Measurements from ENCODE around the gene HOOK2. TPM values are rescaled to one million over a fixed set of nuclear protein-coding genes. Genes with fewer than 3 reads are reported as not detected.

HOOK2 gene
- total and polyA plus RNA-seq, 2 donors from 2014 or later = 41.8 to 58.1 TPM

DNA sequence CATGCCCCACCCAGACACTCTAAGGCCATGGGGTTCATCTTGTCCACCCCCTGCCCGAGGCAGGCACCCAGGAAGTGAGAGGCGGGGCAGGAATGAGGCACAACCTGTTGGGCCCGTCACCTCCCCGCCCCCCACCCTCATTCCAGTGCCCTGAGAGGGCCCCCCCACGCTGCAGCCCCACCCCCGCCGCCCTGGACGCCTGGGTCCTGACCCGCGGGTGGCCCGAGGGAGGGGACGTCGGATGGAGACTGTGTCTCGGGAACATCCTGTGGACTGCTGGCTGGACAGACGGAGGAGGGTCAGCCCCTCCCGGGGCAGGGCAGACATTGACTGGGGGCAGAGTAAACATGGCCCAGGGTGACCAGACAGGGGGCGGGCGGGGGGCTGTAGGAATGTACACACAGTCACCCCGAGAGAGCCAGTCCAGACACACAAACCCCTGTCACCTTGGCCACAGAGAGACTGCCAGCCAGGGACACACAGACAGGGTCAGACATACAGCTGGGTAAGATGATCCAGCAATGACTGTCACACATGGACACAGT, 8.6 kb upstream of the HOOK2 start:
- Histone ChIP-seq H3K4me1 (ENCODE audit: control insufficient read depth in 2 of 3, insufficient read depth in 2 of 3, low read depth in 1 of 3, low read length in 3 of 3) (peaks cover 6 to 46% (median 30%) of the 10 kb centered on the region in 3 donors), H3K9me3 (ENCODE audit: control insufficient read depth in 2 of 3, insufficient read depth in 1 of 3, low read length in 3 of 3) (no peaks in the 10 kb centered on the region), H3K9ac (ENCODE audit: low read length in 3 of 3) (peak overlapping the region in 2 of 3 donors; percentile 48 to 63), H3K36me3 (ENCODE audit: control insufficient read depth in 2 of 3, insufficient read depth in 3 of 3, low read length in 3 of 3) (no peaks in the 10 kb centered on the region), H3K27ac (ENCODE audit: low read depth in 2 of 2, low read length in 2 of 2) (peak overlapping the region; percentile 96 to 98), H3K4me3 (ENCODE audit: low read length in 3 of 3) (no peak overlapping the region), H3K27me3 (ENCODE audit: control insufficient read depth, insufficient read depth, low read length) (no peaks in the 10 kb centered on the region)
- DNase-seq (peak in 3 of 5 donors; percentile 50 to 93 (median 73)), FAIRE-seq (no peak)
- intact Hi-C loops (cut with DNase I) = no loop called here
- TF ChIP-seq CTCF (IDR thresholded peaks at IDR 0.05; ENCODE audit: borderline replicate concordance, extremely low read depth, insufficient read depth) = no peak

DNA sequence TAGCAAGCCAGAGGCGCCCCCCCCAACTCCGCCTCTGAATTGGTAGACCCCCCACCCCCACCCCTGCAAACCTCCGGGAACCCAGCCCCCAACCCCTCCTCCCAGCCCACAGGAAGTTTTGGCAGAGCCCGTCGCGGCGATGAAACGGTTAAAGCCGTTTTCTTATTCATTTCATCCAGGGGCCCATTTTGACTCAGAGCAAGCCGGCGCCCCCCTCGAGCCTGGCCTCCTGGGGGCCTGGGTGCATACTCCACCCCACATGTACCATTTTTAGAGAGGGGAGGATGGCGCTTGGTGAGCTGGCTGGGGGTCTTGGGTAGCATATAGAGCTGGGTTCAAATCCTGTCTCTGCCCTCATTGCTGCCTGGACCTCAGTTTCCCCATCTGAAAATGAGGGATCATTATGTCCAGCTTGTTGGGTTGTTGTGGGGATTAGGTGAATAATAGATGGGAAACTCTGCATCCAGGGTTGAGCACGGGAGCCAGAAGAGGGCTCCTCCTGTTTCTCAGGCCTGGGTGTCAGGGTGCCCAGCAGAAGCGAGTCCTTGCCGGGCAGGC, 8.0 kb upstream of the HOOK2 start:
- DNase-seq (peak in 1 of 5 donors; percentile 43), FAIRE-seq (no peak)
- H3K36me3 ChIP-seq (ENCODE audit: control insufficient read depth in 2 of 3, insufficient read depth in 3 of 3, low read length in 3 of 3) = no peaks in the 10 kb centered on the region
- peak overlapping the region; percentile 96 to 98 for H3K27ac ChIP-seq (ENCODE audit: low read depth in 2 of 2, low read length in 2 of 2)
- peaks cover 6 to 47% (median 24%) of the 10 kb centered on the region in 3 donors for H3K4me1 ChIP-seq (ENCODE audit: control insufficient read depth in 2 of 3, insufficient read depth in 2 of 3, low read depth in 1 of 3, low read length in 3 of 3)
- intact Hi-C loops (cut with DNase I) = no loop called here
- no peaks in the 10 kb centered on the region for H3K27me3 ChIP-seq (ENCODE audit: control insufficient read depth, insufficient read depth, low read length)
- H3K4me3 ChIP-seq (ENCODE audit: low read length in 3 of 3) = peak overlapping the region in 1 of 3 donors; percentile 69
- H3K9ac ChIP-seq (ENCODE audit: low read length in 3 of 3) = peak overlapping the region in 2 of 3 donors; percentile 48 to 63
- no peaks in the 10 kb centered on the region for H3K9me3 ChIP-seq (ENCODE audit: control insufficient read depth in 2 of 3, insufficient read depth in 1 of 3, low read length in 3 of 3)
- TF ChIP-seq CTCF (IDR thresholded peaks at IDR 0.05; ENCODE audit: borderline replicate concordance, extremely low read depth, insufficient read depth) = no peak

- H3K4me1 ChIP-seq (ENCODE audit: control insufficient read depth in 2 of 3, insufficient read depth in 2 of 3, low read depth in 1 of 3, low read length in 3 of 3) = peaks cover 3 to 42% (median 18%) of the 10 kb centered on the region in 3 donors
- FAIRE-seq (no peak), DNase-seq (peak; percentile 87 to 97 (median 94))
- H3K27ac ChIP-seq (ENCODE audit: low read depth in 2 of 2, low read length in 2 of 2) = peak overlapping the region; percentile 96 to 98
- H3K9me3 ChIP-seq (ENCODE audit: control insufficient read depth in 2 of 3, insufficient read depth in 1 of 3, low read length in 3 of 3) = no peaks in the 10 kb centered on the region
- peak overlapping the region; percentile 61 to 69 (median 64) for H3K4me3 ChIP-seq (ENCODE audit: low read length in 3 of 3)
- peak overlapping the region; percentile 49 to 72 (median 57) for H3K9ac ChIP-seq (ENCODE audit: low read length in 3 of 3)
- intact Hi-C loops (cut with DNase I) = no loop called here
- H3K27me3 ChIP-seq (ENCODE audit: control insufficient read depth, insufficient read depth, low read length) = no peaks in the 10 kb centered on the region
- no peaks in the 10 kb centered on the region for H3K36me3 ChIP-seq (ENCODE audit: control insufficient read depth in 2 of 3, insufficient read depth in 3 of 3, low read length in 3 of 3)
- no peak for TF ChIP-seq CTCF (IDR thresholded peaks at IDR 0.05; ENCODE audit: borderline replicate concordance, extremely low read depth, insufficient read depth)
These were observed 7.3 kb upstream of the HOOK2 start for GRCh38 chr19:12782424-12783290.
